Stimulated activated CD8-positive, alpha-beta memory T cell treated with anti-CD3 and anti-CD28 coated beads, Interleukin-12 subunit alpha, Interleukin-12 subunit beta, amount 100 ng/mL, for 1 hour (primary cell): Measurements from ENCODE around the gene TEKT3.

ENCODE experiments used
- DNase-seq: peaks from one replicate; pipeline ENCODE4 v3.0.0-alpha.2; 2020; ENCODE audit warnings: low read depth

TEKT3 gene

GRCh38 chr17:15349119-15349518 lies 7.7 kb upstream of the TEKT3 start:
- no peak for DNase-seq

DNA sequence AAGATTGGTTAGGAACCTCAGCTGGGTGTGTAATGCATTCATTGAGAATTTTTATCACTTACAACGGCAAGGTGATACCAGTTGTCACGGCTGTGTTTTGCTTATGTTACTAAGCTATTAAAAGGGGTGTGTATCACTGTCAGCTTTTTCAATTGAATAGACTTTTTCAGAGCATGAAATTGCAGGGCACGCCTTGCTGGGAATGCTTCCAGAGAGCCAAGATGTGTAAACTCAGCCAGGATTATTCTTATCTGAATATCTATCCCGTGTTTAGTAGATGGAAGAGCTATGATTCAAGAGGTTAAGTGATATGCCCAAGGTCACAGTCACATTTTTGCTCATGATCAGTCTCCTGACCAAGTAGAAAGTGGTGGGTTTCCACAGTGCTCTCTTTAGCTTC lies 6.6 kb upstream of the TEKT3 start:
- DNase-seq = no peak

DNA sequence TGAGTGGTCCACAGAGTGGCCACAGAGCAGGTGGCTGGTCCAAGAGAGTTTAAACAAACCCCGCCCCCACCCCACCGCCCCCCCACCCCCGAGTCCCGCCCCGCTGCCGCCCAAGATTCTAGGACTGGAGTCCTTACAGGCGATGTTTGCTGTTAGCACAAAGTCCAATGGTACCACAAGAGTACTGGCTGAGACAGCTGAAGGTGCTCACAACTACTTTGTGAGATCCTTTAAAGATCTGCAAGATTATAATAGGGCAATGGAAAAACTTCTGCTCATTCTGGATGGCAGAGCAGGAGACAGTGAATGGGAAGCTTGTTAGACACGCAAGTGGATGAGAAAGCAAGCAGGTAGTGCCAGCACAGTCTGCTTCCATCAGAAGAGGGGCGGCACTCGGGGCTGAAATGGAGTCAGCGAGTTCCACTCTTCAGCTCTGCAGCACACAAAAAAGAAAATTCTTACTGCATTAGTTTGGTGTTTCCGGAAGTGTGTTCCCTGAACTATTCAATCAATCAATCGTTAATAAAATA lies 4.7 kb upstream of the TEKT3 start:
- DNase-seq = no peak

DNA sequence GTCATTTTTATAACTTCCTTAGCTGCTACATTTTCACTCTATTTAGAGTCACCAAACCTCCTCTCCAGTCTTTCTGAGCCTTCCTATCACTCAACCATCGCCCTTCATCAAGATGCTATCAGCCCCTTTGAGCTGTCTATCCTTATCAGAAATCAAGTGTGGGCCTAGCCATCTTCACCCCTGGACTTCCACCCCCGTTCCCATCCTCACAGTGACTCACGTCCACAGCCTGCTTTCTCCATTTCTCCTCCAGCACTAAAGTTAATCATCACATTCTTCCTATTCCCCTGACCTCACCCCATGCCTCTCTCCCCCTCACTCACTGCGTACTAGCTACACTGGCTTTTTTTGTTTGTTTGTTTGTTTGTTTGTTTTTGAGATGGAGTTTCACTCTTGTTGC lies 2.4 kb upstream of the TEKT3 start:
- DNase-seq = no peak

- DNase-seq = no peak
Measured at GRCh38 chr17:15342460-15342859, 1.1 kb upstream of the TEKT3 start.

- DNase-seq = no peak
Measured at GRCh38 chr17:15341966-15342365, 569 bp upstream of the TEKT3 start.

DNA sequence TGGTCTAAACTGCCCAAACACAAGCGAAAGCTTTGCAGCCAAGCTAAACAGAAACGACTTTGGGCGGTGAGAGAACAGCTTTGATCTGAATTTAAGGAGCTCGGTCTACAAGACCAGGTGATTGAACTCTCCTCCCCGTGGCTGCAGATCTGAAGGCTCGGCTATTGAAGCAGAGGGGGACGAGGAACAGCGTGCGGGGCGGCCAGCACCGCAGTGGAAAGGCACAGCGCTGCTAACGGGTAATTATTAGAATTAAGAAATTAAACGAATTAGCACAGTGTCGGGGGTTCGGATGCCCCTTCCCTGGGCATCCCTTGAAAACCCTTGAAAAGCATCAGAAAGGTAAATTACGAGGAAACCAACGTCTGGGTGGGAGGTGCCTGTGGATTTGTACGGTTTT lies 431 bp downstream of the TEKT3 start:
- DNase-seq = no peak

DNA sequence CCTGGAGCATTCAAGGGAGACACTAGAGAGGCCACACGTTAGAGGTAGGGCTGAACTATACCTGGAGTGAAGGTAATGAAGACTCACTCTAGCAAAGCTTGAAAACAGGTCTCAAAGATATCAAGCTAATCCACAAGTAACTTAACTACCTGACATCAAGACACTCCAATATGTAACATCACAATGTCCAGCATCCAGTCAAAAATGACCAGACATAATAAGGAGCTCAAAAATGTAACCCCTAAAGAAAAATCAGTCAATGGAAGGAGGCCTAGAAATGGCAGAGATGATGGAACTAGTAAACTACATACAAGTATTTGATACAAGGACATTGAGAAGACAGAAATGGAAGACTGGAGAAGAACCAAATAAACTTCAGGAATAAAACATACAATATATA lies 6.0 kb downstream of the TEKT3 start:
- no peak for DNase-seq

GRCh38 chr17:15334266-15334665 lies 7.1 kb downstream of the TEKT3 start:
- no peak for DNase-seq

GRCh38 chr17:15332338-15332737 lies 9.1 kb downstream of the TEKT3 start:
- no peak for DNase-seq

DNA sequence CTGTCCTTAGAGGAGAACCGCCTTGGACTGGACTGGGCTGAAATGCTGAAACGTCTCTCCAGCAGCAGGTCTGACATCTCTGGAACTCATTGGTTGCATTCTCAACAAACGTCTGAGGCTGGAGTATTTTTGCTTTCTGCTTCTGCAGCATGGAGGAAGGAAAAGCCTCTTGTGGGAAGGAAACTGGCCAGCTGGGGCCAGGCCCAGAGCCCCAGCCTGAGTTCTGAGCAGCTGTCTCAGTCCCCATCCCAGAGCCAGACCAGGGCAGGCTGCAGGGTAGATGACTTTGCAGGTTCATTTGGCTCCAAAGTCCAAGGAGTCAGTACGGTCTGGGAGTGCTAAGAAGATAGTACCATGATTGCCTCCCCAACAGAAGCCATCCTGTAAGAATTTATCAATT lies 18.3 kb downstream of the TEKT3 start:
- DNase-seq = no peak

DNA sequence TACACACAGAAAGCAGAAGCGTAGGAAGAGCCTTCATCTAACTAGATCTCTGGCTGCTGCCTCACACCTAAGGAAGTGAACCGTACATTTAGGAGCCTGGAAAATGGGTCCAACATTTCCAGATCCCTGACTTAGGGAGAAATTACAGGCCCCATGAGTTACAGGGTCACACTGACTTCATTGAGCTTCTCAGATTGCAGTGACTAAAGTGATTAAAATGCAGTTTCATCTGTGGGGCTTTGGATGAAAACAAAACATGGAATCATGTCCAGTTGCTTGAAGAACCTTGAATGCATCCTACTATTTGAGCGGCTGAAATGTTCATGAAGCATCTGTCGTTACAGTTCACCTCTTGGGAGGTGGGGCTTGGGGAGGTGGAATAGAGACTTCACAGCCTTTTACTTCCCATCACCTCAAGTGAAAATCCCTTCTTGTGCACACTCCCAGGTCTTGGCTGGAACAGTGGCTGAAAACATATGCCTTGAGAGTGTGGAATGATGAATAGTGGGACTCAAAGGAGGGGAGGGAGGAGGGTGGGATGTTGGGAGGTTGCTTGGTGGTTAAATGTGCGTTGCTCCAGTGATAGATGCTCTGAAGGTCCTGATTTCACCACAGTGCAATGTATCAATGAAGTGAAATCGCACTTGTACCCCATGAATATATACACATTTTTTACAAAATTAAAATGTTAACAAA lies 19.7 kb downstream of the TEKT3 start:
- no peak for DNase-seq

DNA sequence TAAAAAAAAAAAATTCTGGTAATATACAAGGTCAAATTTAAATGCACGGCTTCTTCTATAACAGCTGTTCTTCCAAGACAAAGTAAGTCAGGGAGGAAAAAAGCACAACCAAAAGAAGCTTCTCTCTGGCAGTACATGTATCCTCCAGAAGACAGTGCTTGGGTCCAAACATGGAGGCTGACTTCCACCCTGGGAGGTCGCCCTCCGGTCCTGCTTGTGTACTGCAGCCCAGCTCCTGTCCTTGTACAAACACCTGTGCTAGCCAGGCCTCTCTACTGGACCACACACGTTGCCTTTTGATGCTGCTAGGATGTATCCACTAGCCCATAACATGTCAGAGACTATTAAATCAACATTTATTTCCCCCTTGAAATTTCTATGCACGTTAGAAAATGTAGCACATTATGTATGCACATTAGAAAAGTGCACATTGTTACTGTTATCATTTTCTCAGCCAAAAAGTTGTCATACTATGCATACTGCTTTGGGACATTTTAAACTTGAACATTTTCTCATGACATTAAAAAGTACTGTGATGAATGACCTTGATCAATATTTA lies 21.9 kb downstream of the TEKT3 start:
- DNase-seq = no peak

DNA sequence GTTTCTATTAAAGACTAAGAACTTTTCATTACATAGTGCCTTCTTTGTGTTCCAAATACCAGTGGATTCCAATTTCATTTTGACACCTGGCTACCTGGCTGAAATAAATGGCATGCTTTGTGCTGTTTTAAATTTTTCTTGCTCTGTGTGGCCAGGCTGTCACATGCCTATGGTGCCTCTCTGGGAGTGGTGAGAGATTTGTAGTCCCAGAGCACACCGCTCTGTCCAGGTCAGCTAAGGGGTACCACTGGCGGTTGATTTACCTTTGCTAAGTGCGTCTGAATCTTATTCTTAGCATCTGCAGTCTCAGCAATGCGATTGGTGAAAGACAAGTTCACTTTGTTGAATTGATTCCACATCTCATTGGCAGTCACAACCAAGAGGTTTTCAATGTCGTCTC lies 29.4 kb downstream of the TEKT3 start:
- DNase-seq = no peak

DNA sequence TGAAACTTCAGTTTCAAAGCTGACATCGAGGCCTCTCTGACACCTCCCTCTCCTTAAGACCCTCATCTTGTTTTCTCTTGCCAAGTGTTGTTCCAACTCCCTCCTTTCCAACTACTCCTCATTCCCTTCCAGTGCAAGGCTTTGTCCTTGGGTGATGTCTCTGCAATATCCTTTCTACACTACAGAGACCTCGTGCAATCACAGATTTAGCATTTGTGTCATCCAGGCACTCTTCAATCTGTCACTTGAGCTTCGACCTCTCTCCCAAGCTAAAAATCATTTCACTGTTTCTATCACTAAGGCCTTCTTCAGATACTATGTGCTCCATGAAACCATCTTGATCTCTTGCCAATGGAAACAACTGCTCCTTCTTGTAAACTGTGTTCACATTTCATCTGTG lies 31.6 kb downstream of the TEKT3 start:
- DNase-seq = no peak

DNA sequence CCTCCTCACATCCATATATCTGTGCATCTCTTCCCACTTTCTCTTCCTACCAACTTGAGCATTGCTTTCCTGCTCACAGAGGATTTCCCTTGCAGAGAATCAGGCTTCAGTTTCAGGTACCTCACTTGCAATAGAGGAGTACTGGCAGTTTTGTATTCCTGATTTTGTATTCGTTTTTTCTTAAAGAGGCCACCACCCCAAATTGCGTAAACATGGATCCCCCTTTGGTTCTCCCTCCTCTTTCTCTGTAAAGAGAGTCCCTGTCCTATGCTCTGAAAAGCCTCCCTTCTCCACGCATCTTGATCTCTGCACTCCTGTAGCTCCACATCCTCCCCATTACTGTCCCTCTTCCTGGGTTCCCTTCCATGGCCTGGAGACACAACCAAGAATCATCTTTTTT lies 32.2 kb downstream of the TEKT3 start:
- DNase-seq = no peak

DNA sequence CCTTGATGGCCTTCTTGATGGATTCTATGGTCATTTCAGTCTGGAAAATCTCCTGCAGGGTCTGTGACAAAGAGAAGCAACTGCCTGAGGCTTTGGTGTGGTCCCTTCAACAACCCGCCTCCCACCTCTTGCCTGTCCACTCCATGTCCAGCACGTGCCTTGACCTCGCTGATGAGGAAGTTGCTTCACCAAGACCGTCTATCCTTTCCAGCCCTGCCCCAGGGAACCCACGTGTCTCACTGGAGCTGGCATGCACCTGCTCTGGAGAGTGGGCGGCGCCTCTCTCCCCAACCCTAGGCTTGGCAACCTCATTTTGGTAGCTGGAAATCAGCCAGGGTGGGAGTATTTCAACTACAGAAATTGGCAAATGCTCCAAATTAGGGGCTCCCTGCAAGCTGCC lies 32.6 kb downstream of the TEKT3 start:
- no peak for DNase-seq

DNA sequence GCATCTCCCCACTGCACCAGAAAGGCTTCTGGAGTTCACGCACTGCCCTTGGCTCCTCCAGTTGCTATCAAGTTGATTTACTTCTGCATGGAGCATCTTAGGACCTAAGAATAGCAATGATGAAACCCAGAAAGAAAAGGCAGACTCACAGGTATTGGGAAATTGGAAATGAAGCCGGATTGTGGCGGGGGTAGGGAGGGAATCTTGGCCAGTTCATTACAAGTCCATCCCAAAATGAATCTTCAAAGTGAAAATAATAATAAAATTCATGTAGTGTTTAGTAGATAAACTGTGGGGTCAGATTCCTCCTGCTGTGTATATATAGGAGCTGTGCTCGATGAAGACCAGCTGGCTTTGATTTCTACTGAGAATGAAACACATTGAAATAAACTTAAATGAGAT lies 33.7 kb downstream of the TEKT3 start:
- DNase-seq = no peak

GRCh38 chr17:15303851-15304250 lies 37.5 kb downstream of the TEKT3 start:
- no peak for DNase-seq

GRCh38 chr17:15303268-15303667 lies 38.1 kb downstream of the TEKT3 start:
- no peak for DNase-seq

- no peak for DNase-seq
Measured at GRCh38 chr17:15301845-15302244, 39.6 kb downstream of the TEKT3 start.

DNA sequence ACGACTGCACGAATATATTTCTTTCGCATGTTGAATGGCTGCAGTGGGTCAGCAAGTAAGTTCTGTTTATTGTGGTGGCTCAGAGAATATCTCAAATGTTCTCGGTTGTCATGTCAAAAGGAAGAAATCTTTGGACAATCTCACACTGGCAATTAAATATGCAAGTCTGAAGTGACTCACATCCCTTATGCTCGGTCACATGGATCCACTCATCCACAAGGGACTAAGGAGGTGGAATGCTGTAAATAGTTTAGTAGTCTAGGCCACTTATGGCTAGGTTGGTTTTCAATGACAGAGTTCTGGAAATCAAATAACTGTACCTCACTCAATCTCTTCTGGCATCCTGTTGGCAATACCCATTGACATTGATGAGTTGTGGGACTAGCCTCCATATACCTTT lies 43.2 kb downstream of the TEKT3 start:
- no peak for DNase-seq

GRCh38 chr17:15293558-15293957 lies 47.8 kb downstream of the TEKT3 start:
- no peak for DNase-seq
